Measurements from ENCODE around the gene SIGLEC1.
A peak's percentile ranks its signal among the peaks of the same experiment; 100 is the strongest.

SIGLEC1 gene

DNA sequence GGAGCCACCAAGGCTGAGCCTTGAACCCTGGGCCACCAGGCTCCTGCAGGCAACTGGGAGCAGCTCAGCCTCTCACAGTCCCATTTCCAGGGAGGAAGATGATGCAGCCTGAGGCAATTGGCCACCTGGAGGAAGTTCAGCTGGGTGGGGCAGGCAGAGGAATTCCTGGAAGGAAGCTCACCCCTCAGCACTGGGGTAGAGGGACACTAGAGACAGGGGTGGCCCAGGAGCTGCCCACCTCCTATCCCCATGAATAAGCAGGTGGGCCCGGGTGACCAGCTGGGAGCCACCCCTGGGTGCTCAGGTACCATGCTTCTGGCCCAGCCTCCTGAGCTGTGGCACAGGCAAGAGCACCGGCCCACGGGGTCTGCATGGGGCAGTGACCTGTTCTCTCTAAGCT lies 16.5 kb upstream of the SIGLEC1 start:
- no peak for DNase-seq (ENCODE audit: low read depth in 2 of 2)

DNA sequence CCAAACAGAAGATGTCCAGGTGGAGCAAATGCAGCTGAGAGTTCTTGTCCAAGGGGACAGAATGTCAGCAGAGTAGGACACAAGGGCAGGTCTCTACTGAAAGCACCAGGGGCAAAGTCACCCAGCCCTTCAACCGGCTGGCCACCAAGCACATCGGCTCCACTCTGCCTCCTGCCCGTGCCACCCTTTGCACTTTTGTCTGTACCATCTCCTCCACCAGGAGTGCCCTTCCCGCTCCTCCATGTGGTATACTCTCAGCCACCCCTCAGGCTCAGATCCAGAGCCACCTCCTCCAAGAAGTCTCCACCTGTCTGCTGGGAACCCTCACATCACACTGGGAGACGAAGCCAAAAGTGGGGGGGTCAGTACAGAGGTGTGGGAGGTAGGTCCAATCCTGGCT lies 16.0 kb upstream of the SIGLEC1 start:
- DNase-seq (ENCODE audit: low read depth in 2 of 2): no peak

DNA sequence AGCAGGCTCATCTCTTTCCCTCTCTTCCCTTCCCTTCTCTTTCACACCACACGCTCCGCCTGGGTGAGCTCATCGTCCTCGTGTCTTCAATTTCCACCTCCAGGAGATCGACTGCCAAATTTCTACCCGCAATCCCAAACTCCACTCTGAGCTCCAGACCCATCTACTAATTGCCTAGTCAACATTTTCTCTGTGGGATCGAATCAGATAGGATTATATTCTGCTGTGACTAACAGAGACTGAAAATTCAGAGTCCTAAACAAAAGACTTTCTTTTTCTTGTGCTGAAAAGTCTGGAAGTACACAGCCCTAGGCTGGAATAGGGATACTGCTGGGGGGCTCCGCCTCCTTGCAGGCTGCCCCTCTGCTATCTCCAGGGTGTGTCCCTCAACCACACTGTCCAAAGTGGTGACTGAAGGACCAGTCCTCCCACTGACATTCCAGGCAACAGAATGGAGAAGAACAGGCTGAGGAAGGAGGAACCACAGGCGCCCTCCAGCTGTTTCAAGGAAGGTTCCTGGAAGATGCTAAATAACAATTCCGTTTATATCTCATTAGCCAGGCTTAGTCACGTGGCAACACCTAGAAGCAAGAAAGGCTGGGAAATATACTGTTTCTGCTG lies 15.1 kb upstream of the SIGLEC1 start:
- DNase-seq (ENCODE audit: low read depth in 2 of 2): no peak

DNA sequence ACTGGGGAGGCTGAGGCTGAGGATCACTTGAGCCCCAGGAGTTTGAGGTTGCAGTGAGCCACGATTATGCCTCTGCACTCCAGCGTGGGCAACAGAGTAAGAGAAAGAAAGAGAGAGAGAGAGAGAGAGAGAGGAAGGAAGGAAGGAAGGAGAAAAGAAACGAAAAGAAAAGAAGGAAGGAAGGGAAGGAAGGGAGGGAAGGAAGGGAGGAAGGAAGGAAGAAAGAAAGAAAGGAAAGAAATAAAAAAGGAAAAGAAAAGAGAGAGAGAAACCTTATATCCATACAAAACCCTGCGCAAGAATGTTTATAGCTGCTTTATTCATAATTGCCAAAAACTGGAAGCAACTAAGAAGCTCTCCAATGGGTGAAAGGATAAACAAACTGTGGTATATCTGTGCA lies 12.0 kb upstream of the SIGLEC1 start:
- DNase-seq (ENCODE audit: low read depth in 2 of 2): no peak

DNA sequence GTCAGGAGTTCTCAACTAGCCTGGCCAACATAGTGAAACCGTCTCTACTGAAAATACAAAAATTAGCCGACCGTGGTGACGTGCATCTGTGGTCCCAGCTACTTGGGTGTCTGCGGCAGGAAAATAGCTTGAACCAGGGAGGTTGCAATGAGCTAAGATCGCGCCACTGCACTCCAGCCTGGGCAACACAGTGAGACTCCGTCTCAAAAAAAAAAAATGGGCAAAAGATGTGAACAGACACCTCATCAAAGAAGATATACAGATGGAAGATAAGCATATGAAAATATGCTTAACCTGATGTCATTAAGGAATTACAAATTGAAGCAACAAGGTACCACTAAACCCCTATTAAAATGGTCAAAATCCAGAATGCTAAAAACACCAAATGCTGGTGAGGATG lies 10.9 kb upstream of the SIGLEC1 start:
- no peak for DNase-seq (ENCODE audit: low read depth in 2 of 2)

DNA sequence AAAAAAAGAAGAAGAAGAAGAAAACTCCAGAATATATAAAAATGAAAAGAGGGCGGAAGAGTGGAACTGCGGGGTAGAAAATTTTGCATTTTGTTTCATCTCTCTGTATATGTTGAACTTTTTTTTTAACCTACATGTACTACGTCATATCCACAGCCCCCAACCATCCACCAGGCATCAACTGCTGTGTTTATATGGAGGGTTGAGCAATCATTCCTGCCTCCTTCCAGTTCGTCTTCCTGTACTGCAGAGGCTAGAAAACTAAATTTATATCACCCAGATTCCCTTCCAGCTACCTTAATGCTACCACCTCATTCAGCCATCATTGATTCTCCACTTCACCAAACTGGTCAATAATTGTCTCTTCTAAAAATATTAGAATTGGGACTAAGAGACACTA lies 9.5 kb upstream of the SIGLEC1 start:
- DNase-seq (ENCODE audit: low read depth in 2 of 2): no peak

DNA sequence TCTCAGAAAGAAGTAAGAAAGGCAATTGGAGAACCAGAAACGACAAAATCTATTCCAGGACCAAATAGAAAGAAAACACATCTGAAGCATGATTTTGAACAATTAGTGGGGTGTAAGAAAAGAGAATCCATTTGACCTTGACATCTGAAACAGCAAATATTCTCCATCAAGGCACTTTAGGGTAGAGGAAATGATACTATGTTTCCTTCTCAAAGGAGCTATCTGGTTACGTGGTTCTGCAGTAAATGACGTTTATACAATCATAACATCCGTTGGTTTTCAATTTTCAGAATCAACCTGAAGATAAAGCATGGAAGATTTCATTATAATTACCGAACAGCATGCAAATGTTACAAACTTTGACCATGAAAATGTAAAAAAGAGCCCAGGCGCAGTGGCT lies 8.2 kb upstream of the SIGLEC1 start:
- DNase-seq (ENCODE audit: low read depth in 2 of 2): no peak

DNA sequence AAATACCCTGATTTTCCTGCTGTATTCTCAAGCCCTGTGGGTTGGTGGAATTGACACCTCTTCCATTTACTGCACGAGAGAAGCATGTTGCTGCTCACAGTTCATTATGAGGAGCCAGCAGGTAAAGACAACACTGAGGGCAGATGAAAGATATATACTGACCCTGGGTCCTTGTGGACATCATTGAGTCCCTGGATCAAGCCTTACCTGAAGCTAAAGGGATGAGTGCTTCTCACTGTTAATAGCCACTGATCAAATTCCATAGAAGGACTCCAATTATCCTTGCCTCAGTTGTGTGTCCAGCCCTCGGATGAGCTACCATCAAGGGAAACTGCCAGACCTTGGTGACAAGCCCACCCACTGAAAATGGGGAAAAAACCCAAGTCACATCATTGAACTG lies 7.7 kb upstream of the SIGLEC1 start:
- DNase-seq (ENCODE audit: low read depth in 2 of 2): no peak

DNA sequence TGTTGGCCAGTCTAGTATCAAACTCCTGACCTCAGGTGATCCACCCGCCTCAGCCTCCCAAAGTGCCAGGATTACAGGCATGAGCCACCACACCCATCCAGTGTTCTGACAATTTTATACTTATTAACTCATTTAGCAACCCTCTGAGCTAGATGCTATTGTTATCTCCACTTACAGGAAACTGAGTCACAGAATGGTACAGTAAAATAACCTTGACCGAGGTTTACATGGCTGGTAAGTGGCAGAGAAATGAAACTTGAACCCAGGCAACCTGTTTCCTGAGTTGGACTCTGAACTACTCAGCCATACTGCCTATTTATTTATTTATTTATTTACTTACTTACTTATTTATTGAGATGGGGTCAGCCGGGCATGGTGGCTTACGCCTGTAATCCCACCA lies 6.6 kb upstream of the SIGLEC1 start:
- no peak for DNase-seq (ENCODE audit: low read depth in 2 of 2)

DNA sequence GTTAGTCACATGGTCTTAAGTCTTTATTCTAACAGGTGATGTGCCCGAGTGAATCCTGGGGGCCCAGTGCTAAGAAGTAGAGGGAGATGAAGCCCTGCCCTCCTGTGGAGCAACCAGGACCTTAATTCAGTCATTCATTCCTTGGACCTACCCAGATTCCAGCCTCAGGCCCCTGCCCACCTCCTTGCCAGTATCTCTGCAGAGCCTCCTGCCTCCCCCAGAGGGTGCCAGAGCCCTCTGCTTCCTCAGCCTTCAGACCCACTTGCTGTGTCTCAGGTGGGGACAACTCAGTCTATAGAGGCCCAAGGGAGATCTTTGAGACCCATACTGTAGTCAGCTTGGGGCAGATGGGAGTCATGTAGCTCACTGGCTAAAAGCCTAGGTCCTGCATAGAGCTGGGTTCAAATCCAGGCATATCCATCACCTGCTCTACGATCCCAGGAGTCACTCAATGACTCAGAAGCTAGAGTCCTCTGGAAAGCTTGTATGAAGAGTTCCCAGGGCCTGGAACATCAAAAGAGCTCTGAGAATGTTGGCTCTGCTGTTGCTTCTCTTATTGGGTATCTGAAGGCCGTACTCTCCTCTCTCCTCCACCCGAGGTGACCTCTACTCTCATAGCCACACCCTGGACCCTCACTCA lies 3.9 kb upstream of the SIGLEC1 start:
- peak in 1 of 2 donors; percentile 6 for DNase-seq (ENCODE audit: low read depth in 2 of 2)

DNA sequence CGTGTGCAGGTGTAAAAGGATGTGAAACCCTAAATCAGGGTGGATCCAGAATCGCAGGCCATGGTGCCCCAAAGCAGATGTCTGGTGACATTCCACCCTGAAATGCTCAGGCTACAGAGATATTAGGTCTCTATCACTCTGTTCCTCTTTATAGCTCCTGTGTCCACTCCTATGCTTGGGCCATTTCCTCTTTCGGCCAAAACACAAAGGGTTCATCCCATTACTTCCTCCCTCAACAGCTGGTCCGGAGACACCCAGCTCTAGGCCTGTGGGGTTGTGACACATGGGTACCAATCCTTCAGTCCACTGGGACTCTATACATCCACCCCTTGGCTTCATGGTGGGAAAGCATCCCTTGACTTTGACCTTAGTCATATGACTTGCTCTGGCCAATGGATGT lies 1.7 kb upstream of the SIGLEC1 start:
- no peak for DNase-seq (ENCODE audit: low read depth in 2 of 2)

DNA sequence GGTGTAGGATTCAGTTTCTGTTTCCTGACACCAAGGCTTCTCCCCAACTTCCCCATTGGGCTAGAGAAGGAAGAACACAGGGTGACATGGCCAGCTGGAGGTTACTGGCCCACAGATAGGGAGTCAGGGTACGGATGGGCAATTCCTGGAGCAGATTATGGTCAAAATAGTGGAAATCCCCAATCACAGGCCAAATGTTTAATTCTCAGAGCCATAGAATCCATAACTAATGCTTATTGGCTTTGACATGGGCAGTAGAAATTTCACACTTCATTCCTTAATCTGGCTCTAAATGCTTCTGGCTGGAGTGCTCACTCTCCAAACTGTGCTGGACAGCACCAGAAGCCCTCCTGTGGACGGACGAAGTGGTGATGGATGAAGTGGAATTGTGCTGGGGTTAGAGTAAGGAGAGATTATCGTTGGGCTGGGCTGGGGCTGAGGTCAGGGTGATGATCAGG lies 887 bp downstream of the SIGLEC1 start:
- no peak for DNase-seq (ENCODE audit: low read depth in 2 of 2)

DNA sequence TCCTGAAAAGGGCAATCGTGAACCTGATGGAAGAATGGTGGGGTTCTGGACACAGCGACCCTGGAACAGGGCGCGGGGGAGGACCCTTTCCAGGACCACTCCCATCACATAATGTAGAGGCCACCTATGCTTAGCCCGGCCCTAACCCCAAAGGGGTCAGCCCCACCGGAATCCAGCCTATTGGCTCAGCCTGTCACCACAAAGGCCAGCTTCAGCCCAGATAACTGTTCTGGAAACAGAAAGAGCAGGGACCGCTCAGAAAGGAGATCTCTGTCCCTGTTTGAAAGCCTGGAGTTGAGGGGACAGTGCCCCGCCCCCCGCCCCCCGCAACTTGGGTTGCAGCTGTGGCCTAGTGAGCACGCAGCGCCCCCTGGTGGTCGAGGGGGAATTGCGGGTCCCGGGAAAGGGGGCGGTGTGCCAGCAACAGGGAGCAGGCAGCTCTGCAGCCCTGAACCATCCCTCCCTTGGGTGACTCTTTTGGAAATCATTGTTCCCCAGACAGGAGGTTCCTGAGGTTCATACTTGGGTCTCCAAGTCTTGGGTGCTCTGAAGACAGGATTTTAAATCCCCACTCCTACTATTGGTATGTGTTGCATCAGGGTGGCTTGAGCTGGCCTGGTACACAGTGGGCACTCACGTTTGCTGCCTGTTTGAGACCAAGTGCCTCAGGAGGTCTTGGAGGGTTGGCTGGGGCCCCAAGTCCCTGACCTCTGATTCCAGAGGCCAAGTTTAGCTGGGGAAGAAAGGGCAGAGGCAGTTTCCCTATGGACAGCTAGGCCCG lies 1.5 kb downstream of the SIGLEC1 start:
- DNase-seq (ENCODE audit: low read depth in 2 of 2): peak; percentile 69 to 73

DNA sequence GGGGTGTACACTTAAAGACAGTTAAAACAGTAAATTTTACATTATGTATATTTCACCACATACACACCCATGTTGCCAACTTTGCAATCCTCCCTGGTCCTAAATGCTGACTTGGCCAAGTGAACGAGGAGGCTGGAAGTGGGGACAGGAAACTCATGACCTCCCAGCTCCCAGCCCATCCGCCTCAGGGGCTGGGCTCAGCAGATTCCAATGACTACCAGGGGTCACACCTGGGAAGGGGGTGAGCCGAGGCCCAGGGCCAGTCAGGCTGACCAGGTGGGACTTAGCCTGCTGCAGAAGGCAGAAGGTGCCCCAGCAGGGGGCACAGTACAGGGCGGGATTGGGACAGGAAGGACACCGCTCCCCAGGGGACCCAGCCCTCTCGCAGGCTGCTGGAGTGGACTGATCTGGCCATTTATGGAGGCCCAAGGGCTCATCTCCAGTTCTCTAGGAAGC lies 2.4 kb downstream of the SIGLEC1 start:
- no peak for DNase-seq (ENCODE audit: low read depth in 2 of 2)

DNA sequence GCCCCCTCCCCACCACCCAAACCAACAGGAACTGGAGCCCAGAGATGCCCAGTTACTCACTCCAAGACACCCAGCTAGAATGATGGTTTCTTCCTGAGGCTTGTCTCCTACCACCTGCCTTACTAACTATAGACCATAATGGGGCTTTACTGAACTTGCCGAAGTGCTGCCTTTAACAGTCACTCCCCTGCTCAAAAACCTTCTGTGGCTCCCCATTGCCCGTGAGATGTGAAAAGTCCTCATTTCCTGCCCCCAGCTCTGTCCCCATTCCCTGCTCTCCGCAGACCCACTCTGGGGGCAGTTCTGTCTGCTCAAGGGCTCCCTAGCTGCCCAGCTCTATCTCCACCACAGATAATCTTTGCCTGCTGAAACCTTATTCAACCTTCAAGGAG lies 4.9 kb downstream of the SIGLEC1 start:
- DNase-seq (ENCODE audit: low read depth in 2 of 2): no peak

DNA sequence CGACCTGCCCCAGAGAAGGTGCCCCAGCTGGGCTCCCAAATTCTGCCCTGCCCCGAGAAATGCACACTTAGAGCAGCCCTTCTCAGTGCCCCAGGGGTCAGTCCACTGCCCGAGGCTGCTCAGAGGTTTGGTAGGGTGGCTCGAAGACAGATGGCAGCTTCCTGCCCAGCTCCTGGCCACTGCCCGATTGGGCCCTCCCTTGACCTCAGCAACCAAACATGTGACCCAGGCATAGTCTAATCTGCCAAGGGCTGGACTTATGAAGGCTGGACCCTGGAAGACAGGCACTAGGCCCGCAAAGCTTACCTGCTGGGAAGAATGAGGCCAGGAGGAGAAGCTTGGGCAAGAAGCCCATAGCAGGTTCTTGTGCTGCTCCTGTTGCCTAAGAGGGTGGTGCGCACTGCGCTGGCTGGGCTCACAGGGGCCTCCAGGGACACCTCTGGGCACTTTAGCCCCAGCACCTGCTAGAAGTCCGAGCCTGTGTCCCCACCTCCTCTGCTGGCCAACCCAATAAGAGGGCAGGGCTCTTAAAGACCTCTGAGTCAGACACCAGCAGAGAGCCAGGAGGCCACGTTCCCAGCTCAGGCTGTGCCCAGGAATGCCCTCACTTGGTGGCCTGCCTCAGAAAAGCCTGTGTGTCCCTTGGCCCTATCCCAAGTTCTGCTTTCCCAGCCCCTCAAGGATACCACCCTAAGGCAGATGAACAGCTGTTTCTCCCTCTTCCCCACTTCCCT lies 5.5 kb downstream of the SIGLEC1 start:
- DNase-seq (ENCODE audit: low read depth in 2 of 2): no peak

DNA sequence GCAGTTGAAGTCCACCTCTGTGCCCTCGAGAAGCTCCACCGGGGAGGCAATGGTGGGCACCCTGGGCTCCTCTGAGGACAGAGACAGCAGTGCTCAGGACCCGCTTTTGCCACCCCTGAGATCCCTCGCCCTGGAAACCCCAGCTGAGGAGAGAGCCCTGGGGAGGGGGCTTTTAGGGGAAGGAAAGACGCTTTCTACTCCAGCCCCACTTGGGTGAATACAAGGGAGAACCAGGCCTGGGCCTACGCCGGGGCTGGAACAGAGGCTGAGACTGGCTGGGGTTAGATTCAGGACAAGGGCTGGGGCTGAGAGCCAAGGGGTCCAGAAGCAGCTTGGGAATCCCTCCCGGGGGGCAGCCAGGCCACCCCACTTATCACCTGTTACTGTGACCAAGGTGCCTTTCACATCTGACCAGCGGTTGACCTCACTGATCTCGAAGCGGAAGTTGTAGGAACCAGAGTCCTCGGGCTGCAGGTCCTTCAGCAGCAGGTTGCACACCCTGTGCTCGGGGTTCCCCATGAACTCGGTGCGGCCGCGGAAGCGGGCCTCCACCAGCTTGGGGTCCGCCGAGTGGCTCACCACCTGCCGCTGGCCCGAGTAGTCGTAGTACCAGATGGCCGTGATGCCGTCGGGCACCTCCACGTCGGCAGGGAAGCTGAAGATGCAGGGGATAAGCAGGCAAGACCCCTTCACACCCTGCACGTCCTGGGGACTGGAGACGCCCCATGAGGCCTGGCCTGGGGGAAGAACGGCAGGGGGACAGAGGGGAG lies 6.2 kb downstream of the SIGLEC1 start:
- DNase-seq (ENCODE audit: low read depth in 2 of 2): no peak

DNA sequence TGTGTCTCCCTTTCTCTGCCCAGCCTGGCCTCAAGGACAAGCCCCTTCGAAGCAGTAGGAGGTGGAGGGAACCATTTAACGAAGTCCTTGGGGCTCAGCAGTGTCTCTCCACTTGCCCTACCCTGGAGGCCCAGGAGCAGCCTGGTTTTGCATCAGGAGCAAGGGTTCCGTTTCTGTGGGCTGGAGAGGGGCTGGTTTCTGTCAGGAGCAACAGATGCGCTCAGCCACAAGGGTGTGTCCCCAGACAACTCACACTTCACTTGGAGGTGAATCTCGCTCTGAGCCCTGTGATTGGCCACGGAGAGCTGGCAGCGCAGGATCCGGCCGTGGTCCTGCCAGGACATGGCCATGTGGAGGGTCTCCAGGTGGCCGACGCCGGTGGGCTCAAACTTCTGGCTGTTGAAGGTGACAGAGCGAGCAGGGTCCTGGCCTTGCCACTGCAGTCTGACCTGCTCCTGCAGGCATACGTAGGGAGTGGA lies 6.9 kb downstream of the SIGLEC1 start:
- DNase-seq (ENCODE audit: low read depth in 2 of 2): no peak

DNA sequence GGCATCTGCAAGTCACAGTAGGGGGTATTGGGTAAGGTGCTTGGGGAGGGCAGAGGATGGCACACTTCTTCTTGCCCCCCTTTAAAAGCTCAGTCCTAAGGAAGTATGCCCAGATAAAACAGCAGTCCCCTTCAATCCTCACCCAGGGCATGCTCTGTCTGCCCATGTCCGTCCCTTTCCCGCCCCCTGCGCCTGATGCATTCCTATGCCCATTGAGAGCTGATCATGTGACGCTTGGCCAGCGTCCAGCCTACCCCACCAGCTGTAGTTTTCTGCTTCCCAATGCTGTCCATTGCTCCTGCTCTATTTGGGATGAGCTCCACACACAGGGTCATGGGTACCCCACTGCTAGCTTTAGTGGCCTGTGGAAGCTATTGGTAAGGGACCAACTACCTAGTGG lies 8.3 kb downstream of the SIGLEC1 start:
- DNase-seq (ENCODE audit: low read depth in 2 of 2): no peak

DNA sequence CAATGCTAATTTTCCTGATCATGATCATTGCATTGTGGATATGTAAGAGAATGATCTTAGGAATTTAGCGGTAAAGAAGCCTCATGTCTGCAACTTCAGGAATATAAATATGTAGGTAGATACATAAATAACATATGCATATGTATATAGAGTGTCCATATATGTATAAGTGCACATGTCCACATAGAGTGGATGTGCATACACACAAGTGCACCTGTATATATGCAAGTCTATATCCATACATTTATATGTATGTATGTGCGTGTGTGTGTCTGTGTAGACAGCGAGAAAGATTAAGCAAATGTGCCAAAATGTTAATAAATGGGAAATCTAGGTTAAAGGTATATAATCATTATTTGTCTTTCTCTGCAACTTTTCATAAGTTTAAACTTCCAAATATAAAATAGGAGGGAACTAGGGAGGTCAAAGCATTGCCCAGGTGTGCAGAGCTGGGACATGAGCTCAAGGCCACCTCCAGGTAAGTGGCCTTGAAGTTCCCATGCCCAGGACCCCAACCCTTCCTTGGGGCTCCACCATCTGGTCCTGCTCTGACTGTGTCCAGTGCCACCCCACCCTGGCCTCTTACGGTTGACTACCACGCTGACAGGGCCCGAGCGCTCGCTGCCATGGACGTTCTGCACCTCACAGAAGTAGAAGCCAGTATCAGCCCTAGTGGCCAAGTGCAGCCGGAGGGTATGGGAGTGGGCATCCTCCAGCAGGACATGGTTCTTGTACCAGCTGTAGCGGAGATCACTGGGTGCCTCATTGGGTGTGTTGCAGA lies 9.6 kb downstream of the SIGLEC1 start:
- no peak for DNase-seq (ENCODE audit: low read depth in 2 of 2)

All from stimulated activated CD4-positive, alpha-beta T cell treated with anti-CD3 and anti-CD28 coated beads, Interleukin-1b, Interleukin-23, amount 100 ng/mL, for 4 hours (primary cell).